Stimulated activated CD4-positive, alpha-beta T cell treated with anti-CD3 and anti-CD28 coated beads, Interleukin-2, amount 100 ng/mL, for 4 hours (primary cell): ENCODE results near the gene CLEC16A.
A peak's percentile ranks its signal among the peaks of the same experiment; 100 is the strongest.

Experiments
- DNase-seq: peaks from one replicate; pipeline ENCODE4 v3.0.0-alpha.2; 2020; ENCODE audit warnings: low read depth

Gene CLEC16A

GRCh38 chr16:11087691-11088073 lies 143.3 kb downstream of the CLEC16A start:
- no peak for DNase-seq

GRCh38 chr16:11088074-11088730 lies 143.8 kb downstream of the CLEC16A start:
- DNase-seq: peak; percentile 27

DNA sequence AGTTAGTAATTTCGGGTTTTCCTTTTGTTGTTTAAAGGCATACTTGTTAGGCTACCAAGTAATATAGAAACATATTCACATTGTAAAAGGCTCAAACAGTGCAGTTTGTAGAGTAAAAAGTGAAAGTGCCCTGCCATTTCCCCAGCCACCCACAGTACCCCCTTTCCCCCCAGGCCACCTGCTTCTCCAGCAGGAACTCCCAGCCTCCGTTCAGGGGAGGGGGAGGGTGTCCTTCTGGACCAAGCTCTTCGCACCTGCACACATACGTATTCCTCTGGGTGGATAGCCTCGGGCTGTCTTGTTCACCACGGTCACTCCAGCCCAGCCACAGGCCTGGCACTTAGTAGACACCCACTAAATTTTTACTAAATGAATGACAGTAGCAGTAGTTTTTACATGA lies 144.5 kb downstream of the CLEC16A start:
- DNase-seq: no peak

DNA sequence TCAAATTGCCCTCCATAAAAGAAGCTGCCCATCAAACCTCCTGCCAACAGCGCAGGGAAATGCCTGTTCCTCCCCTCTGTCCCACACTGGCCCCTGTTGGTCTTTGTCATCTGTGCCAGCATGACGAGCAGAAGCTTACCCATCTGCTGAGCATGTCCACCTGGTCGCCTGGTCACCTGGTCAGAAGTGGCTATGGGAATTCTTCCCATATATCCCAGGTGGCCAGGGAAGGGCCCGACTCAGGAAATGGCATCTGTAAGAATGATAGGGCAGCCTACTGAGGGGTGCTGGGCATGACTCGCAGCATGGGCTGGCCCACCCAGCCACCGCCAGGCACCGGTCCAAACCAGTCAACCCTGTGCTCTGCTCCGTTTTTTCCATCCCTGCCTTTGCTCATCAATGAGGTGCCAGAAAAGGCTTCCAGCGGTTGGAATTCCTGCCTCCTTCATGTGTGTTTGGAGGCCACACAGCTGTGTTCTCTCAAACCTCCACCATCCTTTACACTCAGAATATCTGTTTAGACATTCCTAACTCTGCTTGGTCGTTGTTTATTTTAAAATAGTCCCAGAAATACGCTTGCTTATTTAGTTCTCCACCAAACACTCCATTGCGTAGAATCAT lies 145.2 kb downstream of the CLEC16A start:
- no peak for DNase-seq

- no peak for DNase-seq
Observed at GRCh38 chr16:11090232-11090631, 145.9 kb downstream of the CLEC16A start.

DNA sequence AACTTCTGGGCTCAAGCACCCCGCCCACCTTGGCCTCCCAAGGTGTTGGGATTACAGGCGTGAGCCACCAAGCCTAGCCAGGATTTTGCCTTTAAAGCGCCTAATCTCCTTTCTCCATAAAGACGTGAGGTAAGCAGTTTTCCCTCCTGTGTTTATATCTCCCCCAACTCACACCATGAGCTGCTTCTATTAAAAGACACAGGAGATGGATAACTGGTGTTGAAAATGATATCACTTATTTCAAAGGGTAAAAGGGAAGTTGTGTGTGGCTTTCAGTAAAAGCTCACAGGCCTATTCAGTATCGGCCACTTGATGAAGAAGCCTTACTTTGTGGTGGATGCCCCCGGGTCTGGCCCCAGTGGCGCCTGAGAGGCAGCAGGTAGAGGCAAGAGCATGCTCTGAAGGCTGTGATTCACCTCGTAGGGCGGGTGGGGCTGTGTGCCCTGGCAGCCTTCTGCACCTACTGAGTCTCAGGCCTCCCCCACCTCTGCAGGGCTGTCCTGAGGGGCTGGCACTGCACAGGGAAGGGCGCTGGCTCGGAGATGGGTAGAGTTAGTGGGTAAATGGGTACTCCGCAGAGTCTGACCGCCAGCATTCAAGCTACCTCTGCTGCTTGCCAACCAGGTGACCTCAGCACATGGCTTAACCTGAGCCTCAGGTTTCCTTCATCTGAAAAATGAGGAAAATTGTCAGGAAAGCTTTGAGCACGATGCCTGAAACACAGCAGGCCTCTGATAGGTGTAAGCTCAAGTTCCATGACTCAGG lies 146.8 kb downstream of the CLEC16A start:
- DNase-seq: no peak

DNA sequence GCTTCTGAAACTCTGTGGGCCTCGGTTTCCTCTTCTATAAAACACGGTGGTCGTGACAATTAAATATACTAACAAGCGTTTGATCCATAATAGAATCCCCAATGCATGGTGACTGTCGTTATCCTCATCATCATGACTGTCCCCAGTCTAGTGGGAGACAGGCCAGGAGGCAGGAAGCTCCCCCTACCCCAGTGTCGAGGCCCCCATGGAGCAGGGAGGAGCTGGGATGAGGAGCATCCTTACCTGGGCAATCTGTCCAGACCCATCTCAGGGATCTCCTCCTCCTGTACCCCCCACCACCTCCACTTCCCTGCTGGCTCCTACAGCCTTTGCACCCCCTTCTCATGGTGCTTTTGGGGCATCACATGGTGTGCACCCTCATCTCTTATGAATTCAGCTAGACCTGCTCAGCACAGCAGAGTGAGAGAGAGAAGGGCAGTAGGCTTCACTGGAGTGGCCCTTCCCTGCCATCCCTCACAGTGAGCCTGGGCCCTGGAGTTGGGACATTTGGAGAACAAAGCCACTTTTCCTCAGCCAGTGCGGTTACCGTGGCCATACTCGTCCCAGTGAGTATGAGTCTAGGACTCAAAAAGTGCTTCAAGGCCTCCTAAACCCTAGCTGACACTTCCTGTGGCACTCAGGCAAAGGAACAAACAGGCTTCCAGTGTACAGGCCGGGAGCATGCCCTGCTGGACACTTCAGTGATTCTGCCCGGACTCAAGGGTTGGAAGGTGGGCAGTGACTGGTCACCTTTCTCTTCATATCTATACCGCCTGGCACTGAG lies 148.6 kb downstream of the CLEC16A start:
- no peak for DNase-seq

- DNase-seq: no peak
Observed at GRCh38 chr16:11093572-11094074, 149.3 kb downstream of the CLEC16A start.

GRCh38 chr16:11094075-11094856 lies 149.9 kb downstream of the CLEC16A start:
- peak; percentile 64 for DNase-seq

GRCh38 chr16:11094857-11095565 lies 150.6 kb downstream of the CLEC16A start:
- peak; percentile 35 for DNase-seq

DNA sequence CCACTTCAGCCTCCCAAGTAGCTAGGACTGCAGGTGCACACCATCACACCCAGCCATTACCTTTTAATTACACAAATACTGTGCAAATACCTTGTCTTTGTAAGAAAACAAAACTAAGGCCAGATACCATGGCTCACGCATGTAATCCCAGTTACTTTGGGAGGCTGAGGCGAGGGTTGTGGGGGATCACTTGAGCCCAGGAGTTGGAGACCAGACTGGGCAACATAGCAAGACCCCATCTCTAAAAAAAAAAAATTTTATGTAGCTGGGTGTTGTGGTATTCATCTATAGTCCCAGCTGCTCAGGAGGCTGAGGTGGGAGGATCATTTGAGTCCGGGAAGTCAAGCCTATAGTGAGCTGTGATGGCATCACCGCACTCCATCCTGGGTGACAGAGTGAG lies 151.6 kb downstream of the CLEC16A start:
- DNase-seq: no peak

- DNase-seq: no peak
Observed at GRCh38 chr16:11097094-11097786, 152.9 kb downstream of the CLEC16A start.

DNA sequence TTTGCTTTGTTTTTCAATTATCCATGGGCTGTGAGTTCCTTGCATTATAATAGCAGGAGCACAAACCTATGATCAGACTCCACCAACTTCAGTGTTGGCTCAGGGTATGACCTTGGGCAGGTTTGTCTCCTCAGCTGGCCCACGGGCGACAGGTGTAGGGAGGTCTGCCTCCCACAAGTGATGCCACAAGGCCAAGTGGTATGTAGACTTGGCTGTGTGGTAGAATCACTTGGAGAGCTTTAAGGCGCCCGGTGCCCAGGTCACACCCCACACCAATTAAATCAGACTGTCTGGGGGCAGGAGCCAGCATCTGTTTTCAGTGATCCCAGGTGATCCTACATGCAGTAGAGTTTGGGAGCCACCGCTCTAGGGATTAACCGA lies 153.4 kb downstream of the CLEC16A start:
- DNase-seq: no peak

GRCh38 chr16:11098601-11099390 lies 154.4 kb downstream of the CLEC16A start:
- no peak for DNase-seq

DNA sequence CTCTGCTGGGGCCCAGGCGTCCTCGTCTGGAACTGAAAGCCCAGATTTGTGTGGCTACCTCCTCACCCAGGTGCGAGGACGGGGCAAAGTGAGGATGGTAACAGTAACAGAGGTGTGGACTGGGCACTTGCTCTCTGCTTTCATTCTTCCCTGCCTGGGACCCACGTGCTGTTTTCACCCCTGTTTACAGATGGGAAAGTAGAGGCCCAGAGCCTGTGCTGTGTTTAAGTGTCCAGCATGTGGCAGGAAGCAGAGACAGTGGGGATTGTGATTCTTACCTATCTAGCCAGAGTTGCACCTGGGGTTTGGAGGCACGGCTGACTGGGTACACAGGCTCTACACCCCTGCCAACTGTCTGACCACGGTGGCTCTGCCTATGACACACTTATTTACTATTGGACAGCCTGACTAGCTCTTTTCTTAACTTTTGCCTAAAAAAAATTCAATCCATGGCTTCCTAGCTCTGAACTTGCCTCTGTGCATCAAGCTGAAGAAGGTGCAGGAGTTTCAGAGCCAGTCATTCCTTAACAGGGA lies 155.4 kb downstream of the CLEC16A start:
- DNase-seq: no peak

DNA sequence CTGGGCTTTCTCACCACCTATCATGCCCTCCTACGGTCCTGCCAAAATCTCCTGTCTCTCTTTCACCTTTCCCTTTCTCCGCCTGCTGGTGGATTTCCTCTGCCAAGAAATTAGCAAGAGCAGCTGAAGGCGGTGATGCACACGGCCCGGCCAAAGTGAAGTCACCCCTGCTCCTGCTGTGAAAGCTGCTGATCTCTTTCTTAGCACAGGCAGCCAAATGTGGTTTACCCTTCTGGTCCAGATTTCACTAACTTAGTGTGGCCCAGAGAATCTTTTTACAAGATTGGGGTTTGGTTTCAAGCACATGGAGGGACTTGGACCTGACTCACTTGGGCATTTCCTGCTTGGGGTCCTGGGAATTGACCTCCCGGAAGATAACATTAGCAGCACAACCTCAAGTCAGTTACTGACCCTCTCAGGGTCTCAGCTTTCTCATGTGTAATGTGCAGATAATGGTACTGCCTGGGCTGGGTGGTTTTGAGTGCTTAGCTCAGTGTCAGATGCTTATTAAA lies 155.9 kb downstream of the CLEC16A start:
- no peak for DNase-seq

DNA sequence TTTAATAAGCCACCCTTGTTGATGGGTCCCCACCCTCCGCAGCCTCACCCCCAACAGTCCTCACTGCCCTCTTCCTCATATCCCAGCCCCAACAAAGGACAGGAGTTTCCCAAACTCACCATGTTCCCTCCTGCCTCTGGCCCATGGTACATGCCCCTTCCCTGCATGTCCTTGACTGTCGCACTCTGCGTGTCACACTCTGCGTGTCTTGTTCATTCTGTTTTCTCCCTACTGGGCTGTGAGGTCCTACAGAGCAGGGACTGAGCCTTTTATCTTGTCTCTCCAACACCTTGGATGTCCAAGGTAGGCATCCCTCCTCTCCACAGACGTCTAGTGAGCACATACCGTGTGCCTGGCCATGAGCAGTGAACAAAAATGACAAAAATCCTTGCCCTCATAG lies 156.9 kb downstream of the CLEC16A start:
- DNase-seq: no peak

GRCh38 chr16:11101695-11102522 lies 157.5 kb downstream of the CLEC16A start:
- no peak for DNase-seq
